ENCODE measurements around the gene IQSEC3.

Gene IQSEC3

GRCh38 chr12:135138-135537 is 68.6 kb downstream of the IQSEC3 start:
- no peak for DNase-seq (ENCODE audit: low read depth)
- no peak for TF ChIP-seq CTCF (IDR thresholded peaks at IDR 0.05; ENCODE audit: low read depth, low read length, missing control alignments)

DNA sequence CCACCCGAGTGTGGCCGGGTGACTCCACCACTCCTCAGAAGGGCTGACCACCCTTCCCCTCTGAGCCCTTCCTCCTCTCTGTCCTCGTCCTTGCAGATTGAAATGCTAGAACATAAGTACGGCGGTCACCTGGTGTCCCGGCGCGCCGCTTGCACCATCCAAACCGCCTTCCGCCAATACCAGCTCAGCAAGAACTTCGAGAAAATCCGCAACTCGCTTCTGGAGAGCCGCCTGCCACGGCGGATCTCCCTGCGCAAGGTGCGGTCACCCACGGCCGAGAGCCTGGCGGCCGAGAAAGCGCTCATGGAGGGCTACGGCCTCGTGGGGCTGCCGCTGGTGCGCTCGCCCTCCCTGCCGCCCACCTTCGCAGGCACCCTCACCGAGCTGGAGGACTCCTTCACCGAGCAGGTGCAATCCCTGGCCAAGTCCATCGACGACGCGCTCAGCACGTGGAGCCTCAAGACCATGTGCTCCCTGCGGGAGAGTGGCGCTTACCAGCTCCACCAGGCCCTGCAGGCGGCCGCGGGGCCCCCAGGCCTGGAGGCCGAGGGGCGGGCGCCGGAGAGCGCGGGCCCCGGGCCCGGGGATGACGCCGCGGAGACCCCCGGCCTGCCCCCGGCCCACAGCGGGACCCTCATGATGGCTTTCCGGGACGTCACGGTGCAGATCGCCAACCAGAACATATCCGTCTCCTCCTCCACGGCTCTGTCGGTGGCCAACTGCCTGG is 71.8 kb downstream of the IQSEC3 start:
- no peak for TF ChIP-seq CTCF (IDR thresholded peaks at IDR 0.05; ENCODE audit: low read depth, low read length, missing control alignments)

More at GRCh38 chr12:135138-135537, 68.6 kb downstream of the IQSEC3 start:
- no peak overlapping the region for H3K4me3 ChIP-seq (ENCODE audit: low read depth, low read length)

DNA sequence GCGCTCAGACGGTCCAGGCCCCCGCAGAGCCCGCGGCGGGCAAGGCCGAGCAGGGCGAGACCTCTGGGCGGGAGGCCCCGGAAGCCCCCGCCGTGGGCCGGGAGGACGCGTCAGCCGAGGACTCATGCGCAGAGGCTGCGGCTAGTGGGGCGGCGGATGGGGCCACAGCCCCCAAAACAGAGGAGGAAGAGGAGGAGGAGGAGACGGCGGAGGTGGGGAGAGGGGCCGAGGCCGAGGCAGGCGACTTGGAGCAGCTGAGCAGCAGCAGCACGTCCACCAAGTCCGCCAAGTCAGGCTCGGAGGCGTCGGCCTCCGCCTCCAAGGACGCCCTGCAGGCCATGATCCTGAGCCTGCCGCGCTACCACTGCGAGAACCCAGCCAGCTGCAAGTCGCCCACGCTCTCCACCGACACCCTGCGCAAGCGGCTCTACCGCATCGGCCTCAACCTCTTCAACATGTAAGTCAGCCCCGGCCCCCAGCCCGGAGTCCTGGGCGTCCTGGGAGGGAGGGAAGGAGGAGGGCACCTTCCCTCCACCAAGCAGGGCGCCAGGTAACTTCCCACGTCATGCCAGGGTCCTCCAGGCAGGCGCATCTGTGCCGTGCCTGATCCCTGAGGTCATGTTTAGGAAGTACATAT is 72.4 kb downstream of the IQSEC3 start:
- no peak overlapping the region for H3K4me3 ChIP-seq (ENCODE audit: low read depth, low read length)
- DNase-seq (ENCODE audit: low read depth): no peak
- no peak for TF ChIP-seq CTCF (IDR thresholded peaks at IDR 0.05; ENCODE audit: low read depth, low read length, missing control alignments)

More for the DNA sequence above, 71.8 kb downstream of the IQSEC3 start:
- H3K4me3 ChIP-seq (ENCODE audit: low read depth, low read length): no peak overlapping the region
- DNase-seq (ENCODE audit: low read depth): no peak

DNA sequence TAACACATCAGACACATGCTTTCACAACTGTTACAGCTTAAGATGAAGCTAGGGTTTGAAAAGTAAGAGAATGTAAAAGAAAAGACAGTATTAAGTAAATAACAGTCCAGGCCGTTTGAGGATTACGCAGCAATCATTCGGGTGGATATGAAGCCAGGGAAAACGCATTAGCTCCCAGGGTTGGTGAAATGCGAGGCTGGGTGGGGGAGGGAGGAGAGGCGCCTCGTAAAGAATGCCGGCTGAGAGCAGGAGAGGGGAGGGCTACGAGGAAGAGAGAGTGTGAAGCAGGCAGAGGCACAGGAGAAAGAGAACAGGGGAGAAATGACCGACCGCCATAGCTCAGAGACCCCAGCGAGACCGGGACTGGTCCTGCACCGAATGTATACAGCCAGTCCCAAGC is 73.0 kb downstream of the IQSEC3 start:
- H3K4me3 ChIP-seq (ENCODE audit: low read depth, low read length): no peak overlapping the region
- DNase-seq (ENCODE audit: low read depth): no peak
- no peak for TF ChIP-seq CTCF (IDR thresholded peaks at IDR 0.05; ENCODE audit: low read depth, low read length, missing control alignments)

DNA sequence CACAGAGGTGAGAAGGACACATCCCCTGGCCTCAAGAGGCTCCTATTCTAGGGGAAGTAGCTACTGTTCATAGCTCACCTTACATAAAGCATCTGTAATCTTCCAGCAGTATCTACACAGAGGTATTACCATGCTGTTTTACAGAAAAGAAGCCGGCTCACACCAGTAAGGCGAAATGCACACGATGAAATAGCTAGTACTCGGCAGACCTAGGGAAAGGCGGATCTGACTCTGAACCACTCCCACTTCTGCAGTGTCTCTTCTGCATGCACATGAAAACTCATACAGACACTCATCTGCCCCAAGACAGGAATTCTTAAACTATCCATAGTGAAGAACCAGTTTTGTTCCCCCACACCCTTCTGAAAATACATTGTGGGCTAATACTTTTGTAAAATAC is 73.6 kb downstream of the IQSEC3 start:
- no peak for DNase-seq (ENCODE audit: low read depth)
- no peak overlapping the region for H3K4me3 ChIP-seq (ENCODE audit: low read depth, low read length)
- no peak for TF ChIP-seq CTCF (IDR thresholded peaks at IDR 0.05; ENCODE audit: low read depth, low read length, missing control alignments)

GRCh38 chr12:143964-144649 is 77.5 kb downstream of the IQSEC3 start:
- no peak for DNase-seq (ENCODE audit: low read depth)
- H3K4me3 ChIP-seq (ENCODE audit: low read depth, low read length): no peak overlapping the region
- TF ChIP-seq CTCF (IDR thresholded peaks at IDR 0.05; ENCODE audit: low read depth, low read length, missing control alignments): no peak

Data from GM12864 (cell line).